AG09319 (cell line): ENCODE measurements around the gene PRPF31.

ENCODE experiments used
- DNase-seq: peaks from one replicate; pipeline ENCODE4 v3.0.0-alpha.2; 2010; ENCODE audit warnings: low read depth; ENCODE audit errors: extremely low read depth
- TF ChIP-seq, protein P1 (sequence below): IDR thresholded peaks from 2 replicates; pipeline ENCODE4 v1.5.1; 2011; ENCODE audit warnings: low read depth, mild to moderate bottlenecking, inconsistent platforms, low read length, moderate library complexity

Gene PRPF31

DNA sequence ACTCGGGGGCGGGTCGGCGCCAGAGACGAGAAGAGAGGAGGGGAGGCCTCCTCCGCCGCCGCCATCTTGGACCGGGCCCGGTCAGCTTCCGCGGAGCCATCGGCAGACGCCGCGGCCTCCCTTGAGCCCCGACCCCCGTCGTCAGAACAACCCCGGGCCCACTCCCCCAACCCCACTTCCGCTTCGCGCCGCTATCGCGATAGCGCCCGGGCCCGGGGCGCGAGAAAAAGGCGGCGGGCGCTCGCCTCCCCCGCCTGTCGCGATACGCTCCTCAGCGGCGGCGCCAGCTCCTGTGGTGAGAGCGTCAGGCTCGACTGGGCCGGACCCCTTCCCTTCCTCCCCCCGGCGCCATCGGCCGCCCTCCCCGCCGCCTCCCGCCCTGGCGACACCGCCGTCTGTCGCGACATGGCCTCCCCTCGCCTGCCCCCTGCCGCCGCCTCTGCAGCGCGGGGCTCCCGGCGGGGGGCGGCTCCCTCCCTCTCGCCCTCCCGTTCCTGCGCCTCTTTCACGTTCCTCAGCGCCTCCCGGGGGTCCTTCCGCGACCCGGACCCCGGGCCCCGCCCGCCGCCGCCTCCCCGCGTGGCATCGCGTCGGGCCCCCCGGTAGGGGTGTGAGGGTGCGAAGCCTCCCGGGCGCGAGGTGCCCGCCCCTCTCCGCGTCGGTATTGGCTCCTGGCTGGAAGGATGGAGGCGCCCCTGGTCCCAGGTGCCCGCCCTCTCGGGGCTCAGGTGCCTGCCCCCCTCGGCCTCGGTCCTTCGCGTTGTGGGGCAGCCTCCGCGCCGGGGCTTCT lies 22.3 kb downstream of the PRPF31 start, which contains the start of gene CNOT3:
Gene CNOT3, plus strand, starts transcription at position 64 of the 790 bp plus-strand sequence. CDS start 5,217 bp downstream, outside the sequence.
- TF ChIP-seq, protein P1, sequence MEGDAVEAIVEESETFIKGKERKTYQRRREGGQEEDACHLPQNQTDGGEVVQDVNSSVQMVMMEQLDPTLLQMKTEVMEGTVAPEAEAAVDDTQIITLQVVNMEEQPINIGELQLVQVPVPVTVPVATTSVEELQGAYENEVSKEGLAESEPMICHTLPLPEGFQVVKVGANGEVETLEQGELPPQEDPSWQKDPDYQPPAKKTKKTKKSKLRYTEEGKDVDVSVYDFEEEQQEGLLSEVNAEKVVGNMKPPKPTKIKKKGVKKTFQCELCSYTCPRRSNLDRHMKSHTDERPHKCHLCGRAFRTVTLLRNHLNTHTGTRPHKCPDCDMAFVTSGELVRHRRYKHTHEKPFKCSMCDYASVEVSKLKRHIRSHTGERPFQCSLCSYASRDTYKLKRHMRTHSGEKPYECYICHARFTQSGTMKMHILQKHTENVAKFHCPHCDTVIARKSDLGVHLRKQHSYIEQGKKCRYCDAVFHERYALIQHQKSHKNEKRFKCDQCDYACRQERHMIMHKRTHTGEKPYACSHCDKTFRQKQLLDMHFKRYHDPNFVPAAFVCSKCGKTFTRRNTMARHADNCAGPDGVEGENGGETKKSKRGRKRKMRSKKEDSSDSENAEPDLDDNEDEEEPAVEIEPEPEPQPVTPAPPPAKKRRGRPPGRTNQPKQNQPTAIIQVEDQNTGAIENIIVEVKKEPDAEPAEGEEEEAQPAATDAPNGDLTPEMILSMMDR = no peak
- DNase-seq = no peak

DNA sequence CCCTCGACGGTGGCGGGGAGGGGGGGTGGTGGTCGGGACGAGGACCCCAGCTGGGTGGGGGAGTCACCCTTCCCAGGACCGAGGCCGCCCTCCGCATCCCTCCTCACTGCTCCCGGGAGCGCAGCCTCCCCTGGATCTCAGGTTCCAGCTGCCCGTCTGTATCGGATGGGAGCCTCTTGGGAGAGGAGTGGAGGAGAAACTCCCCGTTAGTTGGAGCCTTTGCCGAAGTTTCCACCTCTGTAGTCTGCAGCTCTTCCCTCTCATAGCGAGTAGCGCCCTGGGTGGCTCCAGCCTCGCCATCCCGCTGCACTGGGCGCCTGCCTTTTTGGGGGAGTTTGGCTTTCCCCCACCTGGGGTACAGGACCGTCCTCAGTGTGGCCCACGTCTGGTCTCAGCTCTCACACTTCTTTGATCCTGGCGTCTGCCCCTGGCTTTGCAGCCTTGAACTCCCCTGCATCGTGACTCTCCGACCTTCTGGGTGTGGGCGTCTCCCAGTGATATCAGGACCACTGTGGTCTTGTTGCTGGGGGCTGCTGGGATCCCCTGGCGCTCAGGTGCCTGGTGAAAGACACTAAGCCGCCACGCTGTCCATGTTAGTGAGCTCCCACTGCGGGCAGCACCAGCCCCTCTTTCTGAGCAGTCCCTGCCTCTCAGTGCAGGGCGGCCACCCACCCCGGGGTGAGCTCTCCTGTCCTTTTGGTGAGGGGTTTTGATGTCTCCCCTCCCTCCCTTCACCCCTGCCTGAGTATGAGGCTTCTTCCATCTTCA lies 23.1 kb downstream of the PRPF31 start:
- no peak for DNase-seq
- TF ChIP-seq, protein P1 = no peak

DNA sequence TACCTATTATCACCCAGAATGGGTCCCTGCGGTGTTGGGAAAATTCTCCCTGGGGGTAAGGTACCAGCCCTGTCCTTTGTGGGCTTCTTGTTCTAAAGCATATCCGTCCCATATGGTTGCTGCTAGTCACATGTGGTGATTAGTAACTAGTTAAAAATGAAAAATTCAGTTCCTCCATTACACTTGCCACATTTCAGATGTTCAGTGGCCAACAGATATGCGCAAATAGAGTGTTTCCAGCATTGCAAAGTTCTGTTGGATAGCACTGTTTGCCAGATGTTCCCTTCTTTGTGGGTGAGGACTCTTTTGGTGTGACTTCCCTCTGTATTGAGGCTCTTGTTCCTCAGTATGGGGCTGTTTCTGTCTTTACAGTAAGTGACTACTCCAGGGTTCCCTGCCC lies 25.8 kb downstream of the PRPF31 start:
- DNase-seq = no peak
- TF ChIP-seq, protein P1 = no peak

DNA sequence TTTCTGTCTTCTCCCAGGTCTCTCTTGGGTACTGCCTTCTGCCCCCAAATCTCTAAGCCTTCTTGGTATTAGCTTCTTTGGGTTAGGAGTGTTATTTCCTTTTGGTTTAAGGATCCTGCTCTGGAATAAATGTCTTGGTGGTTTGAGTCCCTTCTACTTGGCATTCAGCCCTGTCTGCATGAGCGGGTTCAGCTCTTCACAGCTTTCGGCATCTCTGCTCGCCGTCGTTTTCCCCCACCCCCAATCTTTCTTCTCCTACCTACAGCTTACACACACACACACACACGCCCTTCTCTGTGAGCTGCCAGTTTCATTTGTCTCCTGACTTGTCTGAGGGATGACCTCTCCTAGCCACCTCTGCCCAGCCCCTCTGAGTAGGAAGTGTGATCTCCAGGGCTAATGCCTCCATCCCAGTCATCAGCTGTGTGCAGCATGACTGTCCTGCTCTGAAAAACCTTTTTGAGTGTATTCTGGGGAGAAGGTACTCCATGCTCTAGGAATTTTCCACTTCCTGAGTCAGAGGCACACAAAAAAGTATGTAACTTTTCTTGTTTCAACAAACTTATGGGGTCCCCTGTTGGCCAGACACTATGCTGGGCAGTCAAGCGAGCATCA lies 26.7 kb downstream of the PRPF31 start:
- DNase-seq = no peak
- TF ChIP-seq, protein P1 = no peak

DNA sequence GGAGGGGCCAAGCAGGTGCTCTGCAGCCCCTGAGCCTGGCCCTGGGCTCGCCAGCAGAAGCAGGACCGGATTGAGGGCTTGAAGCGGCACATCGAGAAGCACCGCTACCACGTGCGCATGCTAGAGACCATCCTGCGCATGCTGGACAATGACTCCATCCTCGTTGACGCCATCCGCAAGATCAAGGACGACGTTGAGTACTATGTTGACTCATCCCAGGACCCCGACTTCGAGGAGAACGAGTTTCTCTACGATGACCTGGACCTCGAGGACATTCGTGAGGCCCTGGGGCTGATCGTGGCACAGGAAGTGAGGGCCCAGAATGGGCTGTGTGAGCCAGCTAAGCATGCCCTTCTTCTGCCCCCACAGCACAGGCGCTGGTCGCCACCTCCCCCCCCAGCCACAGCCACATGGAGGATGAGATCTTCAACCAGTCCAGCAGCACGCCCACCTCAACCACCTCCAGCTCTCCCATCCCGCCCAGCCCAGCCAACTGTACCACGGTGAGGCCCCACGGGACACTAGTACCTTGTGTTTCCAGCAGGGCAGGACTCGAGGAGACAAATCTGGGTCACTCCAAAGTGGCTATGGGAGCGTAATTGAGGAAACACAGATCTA lies 30.1 kb downstream of the PRPF31 start:
- TF ChIP-seq, protein P1 = no peak
- DNase-seq = no peak

DNA sequence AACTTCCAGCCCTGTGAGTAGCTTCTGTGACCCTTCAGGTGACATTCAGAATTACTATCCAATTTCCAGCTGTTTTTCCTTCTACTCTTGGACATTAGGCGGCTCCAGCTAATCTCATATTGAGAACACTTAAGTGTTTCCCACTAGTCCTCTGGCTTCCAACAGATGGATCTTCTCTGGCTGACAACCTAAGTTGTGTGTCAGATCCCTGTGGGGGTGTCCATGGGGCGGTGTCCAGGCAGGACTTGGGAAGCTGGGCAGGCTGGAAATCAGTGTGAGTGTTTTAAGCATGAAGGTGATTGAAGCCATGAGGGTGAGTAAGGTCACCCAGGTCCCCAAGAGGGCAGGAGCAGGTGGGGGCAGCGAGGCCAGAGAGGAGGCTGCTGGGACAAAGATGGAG lies 32.1 kb downstream of the PRPF31 start:
- DNase-seq = no peak
- TF ChIP-seq, protein P1 = no peak
